Uterus (tissue), 4 donors: ENCODE data around the gene S100A6. TPM values are rescaled to one million over a fixed set of nuclear protein-coding genes. Genes with fewer than 3 reads are reported as not detected.
A peak's percentile ranks its signal among the peaks of the same experiment; 100 is the strongest.
"Not testable (repeated sequence)": the region's sequence is repeated elsewhere in the genome, so short reads cannot be mapped to it uniquely, and the experiment has no call there.

ENCODE experiments used
- DNase-seq, 2 donors: peaks; one replicate each; pipeline ENCODE4 v3.0.0-alpha.2; 2019 to 2020
- H3K27ac ChIP-seq, 2 donors: fragments of 200-600 bp; sonication (generic); 1 replicate in 1 of 2; 2 replicates in 1 of 2; pipeline ENCODE4 v1.5.1; 2016 to 2018
- H3K27me3 ChIP-seq, 2 donors: fragments of 200-600 bp; sonication (generic); one replicate each; pipeline ENCODE4 v1.5.1; 2018 to 2019; ENCODE audit warnings: control low read depth in 1 of 2
- H3K36me3 ChIP-seq, 2 donors: fragments of 200-600 bp; sonication (generic); one replicate each; pipeline ENCODE4 v1.5.1; 2019; ENCODE audit warnings: control low read depth in 1 of 2
- H3K4me1 ChIP-seq, 2 donors: fragments of 200-600 bp; sonication (generic); one replicate each; pipeline ENCODE4 v1.5.1; 2018 to 2019; ENCODE audit warnings: control low read depth in 1 of 2
- H3K4me3 ChIP-seq, 2 donors: fragments of 200-600 bp; sonication (generic); 1 replicate in 1 of 2; 2 replicates in 1 of 2; pipeline ENCODE4 v1.5.1; 2018 to 2019; ENCODE audit warnings: mild to moderate bottlenecking in 1 of 2
- H3K9me3 ChIP-seq, 2 donors: fragments of 200-600 bp; sonication (generic); one replicate each; pipeline ENCODE4 v1.5.1; 2019; ENCODE audit warnings: control low read depth in 1 of 2
- CTCF ChIP-seq, 4 experiments: fragments of 200-600 bp in 2 of 4; fragments of 450-650 bp in 2 of 4; sonication (generic) in 2 of 4; IDR thresholded peaks; one replicate each; pipeline ENCODE4 v1.5.1; 2016 to 2019; ENCODE audit warnings: antibody characterized with exemption in 4 of 4, mild to moderate bottlenecking in 2 of 4, moderate library complexity in 1 of 4
- POLR2A ChIP-seq, 2 donors: fragments of 450-650 bp; IDR thresholded peaks; one replicate each; pipeline ENCODE4 v1.6.1; 2016; ENCODE audit warnings: antibody characterized with exemption in 2 of 2, mild to moderate bottlenecking in 1 of 2, moderate library complexity in 1 of 2
- intact Hi-C: fragments of 100-400 bp; cut with DNase I; formaldehyde crosslinking; loops from one replicate; pipeline ENCODE4 v1.15.1; 2023; ENCODE audit warnings: low total_unique reads
- total RNA-seq, 4 donors: library from RNA; depleted of rRNA in 3 of 4; stranded (reverse); fragments of >200 nt in 3 of 4; gene quantifications; one replicate each; pipeline versions ENCODE4 v1.1.0 to v1.2.4, GENCODE V29; 2014 to 2023
- donor health status: DM: yes; HTN: yes; CAD: no.

The S100A6 gene
- total RNA-seq, 4 donors from 2014 or later, result 55.5 to 729 (median 448) TPM

GRCh38 chr1:153563483-153563901, 27.7 kb upstream of the S100A6 start:
- Histone ChIP-seq H3K4me3 (no peak overlapping the region), H3K36me3 (no peaks in the 10 kb centered on the region), H3K27me3 (no peaks in the 10 kb centered on the region), H3K27ac (no peak overlapping the region), H3K9me3 (no peaks in the 10 kb centered on the region), H3K4me1 (peaks cover 5 to 12% of the 10 kb centered on the region in 2 donors)
- intact Hi-C loops, result no loop called here
- peak in 1 of 2 donors; percentile 12 for DNase-seq
- TF ChIP-seq POLR2A (IDR thresholded peaks at IDR 0.05), result no peak
- no peak for TF ChIP-seq CTCF (IDR thresholded peaks at IDR 0.05)

GRCh38 chr1:153562021-153562420, 26.2 kb upstream of the S100A6 start:
- H3K4me3 ChIP-seq, H3K27ac ChIP-seq, DNase-seq, intact Hi-C loops, H3K27me3 ChIP-seq, H3K9me3 ChIP-seq, H3K4me1 ChIP-seq, H3K36me3 ChIP-seq: not testable (repeated sequence)

- H3K4me3 ChIP-seq, result no peak overlapping the region
- TF ChIP-seq CTCF (IDR thresholded peaks at IDR 0.05) (no peak), POLR2A (IDR thresholded peaks at IDR 0.05) (no peak)
- H3K27me3 ChIP-seq, result no peaks in the 10 kb centered on the region
- no peaks in the 10 kb centered on the region for H3K36me3 ChIP-seq
- no peak for DNase-seq
- H3K27ac ChIP-seq, result no peak overlapping the region
- intact Hi-C loops, result no loop called here
- H3K9me3 ChIP-seq, result no peaks in the 10 kb centered on the region
- H3K4me1 ChIP-seq, result peaks cover 0 to 4% of the 10 kb centered on the region in 2 donors
Observed at GRCh38 chr1:153561466-153561985, 25.7 kb upstream of the S100A6 start.

- intact Hi-C loops, result no loop called here
- Histone ChIP-seq H3K4me3 (no peak overlapping the region), H3K27me3 (no peaks in the 10 kb centered on the region), H3K9me3 (no peaks in the 10 kb centered on the region), H3K27ac (no peak overlapping the region), H3K4me1 (no peaks in the 10 kb centered on the region), H3K36me3 (no peaks in the 10 kb centered on the region)
- no peak for DNase-seq
- TF ChIP-seq POLR2A (IDR thresholded peaks at IDR 0.05), result no peak
- no peak for TF ChIP-seq CTCF (IDR thresholded peaks at IDR 0.05)
Observed at GRCh38 chr1:153560771-153561465, 25.1 kb upstream of the S100A6 start.

- TF ChIP-seq CTCF (IDR thresholded peaks at IDR 0.05) (no peak), POLR2A (IDR thresholded peaks at IDR 0.05) (no peak)
- no peak for DNase-seq
- intact Hi-C loops, result no loop called here
- Histone ChIP-seq H3K27me3 (no peaks in the 10 kb centered on the region), H3K9me3 (no peaks in the 10 kb centered on the region), H3K27ac (no peak overlapping the region), H3K4me1 (no peaks in the 10 kb centered on the region), H3K4me3 (no peak overlapping the region), H3K36me3 (no peaks in the 10 kb centered on the region)
Observed at GRCh38 chr1:153560241-153560640, 24.4 kb upstream of the S100A6 start.
